Stimulated activated CD4-positive, alpha-beta T cell treated with anti-CD3 and anti-CD28 coated beads, Interleukin-1b, Interleukin-23, amount 100 ng/mL, for 24 hours (primary cell): ENCODE results near the gene C1QTNF1.
"Not testable (repeated sequence)": the region's sequence is repeated elsewhere in the genome, so short reads cannot be mapped to it uniquely, and the experiment has no call there.

Experiments used
- DNase-seq, 4 experiments: peaks; one replicate each; pipeline ENCODE4 v3.0.0-alpha.2; 2020; ENCODE audit warnings: low read depth in 4 of 4, low spot score in 1 of 4

C1QTNF1 gene

DNA sequence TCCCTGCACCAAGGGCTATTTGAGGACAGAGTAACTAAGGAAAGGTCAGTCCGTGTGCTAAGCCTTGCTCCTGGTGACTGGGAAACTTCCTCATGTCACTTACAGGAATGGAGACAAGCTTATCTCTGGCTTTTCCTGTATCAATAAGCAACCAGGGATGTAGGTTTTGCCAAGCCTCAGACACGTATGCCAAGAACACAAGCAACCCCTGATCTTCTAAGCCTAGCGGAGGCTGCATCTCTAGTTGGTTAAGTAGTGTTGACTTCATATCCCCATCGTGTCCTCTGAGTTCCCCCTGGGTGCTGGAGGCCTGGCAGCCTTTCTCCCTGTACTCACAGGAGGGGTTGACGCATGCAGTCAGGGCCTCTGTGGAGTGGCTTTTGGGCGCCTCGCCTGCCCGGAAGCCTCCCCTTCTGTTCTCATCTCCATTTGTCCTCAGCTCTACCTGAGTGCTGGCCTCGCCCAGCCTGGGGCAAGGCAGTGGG lies 1.4 kb upstream of the C1QTNF1 start:
- no peak for DNase-seq

GRCh38 chr17:79023180-79023705 lies 726 bp upstream of the C1QTNF1 start:
- DNase-seq: no peak

GRCh38 chr17:79024901-79025737 lies 1.1 kb downstream of the C1QTNF1 start:
- DNase-seq: no peak

DNA sequence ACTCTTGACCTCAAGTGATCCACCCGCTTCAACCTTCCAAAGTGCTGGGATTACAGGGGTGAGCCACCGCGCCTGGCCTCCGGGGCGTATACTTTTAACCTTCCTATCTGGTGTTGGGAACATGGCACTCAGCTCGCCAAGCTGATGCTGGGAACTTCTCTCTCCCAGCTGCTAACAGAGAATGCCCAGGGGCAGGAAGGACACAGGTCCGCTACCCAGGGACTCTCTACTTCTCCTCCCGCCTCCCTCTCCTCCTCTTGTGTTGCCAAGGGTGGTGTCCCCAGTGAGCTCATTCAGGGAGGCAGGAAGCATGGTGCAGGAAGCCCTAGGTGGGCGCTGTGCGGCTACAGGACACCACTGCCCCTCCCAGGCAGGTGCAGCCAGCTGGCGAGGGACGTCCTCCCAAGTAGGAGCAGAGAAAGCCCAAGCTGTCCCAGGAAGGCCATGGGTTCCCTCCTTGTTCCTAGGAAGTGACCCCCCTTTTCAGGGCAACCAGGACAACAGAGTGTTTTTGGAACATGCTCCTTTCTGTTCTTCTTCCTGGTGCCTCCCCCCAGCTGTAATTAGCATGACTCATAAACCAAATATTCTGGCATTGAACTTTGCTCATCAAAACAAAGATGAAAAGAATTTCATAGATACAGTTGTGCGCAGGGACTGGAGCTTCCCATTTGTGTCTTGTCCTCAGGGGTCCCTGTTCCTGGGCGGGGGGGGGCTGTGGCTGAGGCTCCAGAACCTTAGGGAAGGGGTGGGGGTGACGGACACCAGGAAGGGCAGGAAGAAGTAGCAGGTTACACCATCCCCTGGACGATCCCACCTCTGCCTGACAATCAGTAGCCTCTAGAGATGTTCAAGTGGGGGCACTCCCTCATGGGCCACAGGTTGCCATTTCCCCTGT lies 2.7 kb downstream of the C1QTNF1 start:
- DNase-seq: no peak

DNA sequence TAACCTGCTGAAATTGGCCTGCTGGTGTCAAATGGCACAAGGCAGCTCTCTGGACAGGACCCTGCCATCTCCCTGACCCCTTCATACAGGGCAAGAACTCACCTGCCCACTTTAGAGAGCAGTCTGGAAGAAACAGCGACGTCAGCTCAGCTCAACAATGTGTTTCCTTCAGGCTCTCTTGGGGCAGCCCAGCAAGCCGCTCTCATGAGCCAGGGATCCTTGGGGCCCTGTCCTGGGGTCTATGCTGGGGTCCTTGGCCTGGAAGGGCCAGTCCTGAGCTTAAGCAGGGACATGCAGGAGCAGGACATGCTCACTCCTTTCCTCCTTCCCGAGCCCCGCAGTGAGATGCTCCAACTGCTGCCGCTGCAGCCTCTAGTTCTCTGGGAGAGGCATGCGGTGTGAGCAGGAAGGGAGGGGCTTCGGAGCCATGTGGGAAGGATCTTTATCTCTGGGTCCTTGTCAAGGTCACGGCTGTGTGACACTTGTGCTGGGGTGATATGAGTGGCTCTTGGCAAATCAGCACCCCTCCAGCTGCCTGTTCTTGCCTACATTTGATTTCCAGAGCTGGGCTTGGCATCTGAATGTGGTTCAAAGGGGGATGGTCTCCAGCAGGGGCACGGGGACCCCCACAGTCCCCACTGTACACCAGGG lies 3.4 kb downstream of the C1QTNF1 start:
- DNase-seq: no peak

- DNase-seq: no peak
Measured at GRCh38 chr17:79027925-79028491, 4.0 kb downstream of the C1QTNF1 start.

DNA sequence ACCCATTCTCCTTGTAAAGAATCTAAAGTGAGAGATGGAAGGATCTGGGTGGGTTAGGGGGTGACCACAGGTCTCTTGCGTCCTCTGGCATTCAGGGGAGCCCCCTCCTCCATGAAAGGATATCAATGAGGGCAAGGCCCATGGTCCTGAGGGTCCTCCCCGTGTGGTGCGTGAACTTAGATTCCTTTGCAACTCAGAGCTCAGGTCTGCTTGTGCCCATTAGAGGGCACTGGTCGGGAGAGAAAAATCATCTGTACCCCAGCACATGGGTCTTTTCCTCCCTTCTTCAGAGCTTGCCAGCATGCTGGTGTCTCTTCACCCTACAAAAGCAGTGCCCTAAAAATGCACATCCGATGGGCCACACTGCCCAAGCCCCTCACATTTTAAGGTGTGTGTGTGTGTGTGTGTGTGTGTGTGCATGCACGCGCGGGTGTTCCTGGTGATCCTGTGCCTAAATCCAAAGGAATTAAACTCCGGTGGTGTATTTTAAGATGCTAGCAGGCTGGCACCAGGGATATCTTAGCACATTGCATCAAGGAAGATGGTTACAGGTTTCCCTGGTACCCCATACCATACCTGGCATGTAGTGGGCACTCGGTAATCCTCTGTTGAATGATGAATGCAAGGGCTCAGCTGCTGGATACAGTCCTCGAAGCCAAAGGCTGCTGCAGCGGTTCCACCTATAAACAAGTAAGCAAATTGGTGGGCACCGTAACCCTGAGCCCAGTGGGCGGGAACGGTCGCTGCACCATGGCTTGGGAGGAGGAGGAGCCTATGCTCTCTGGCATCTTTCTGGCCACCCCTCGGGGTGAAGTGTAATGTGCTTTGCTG lies 4.7 kb downstream of the C1QTNF1 start:
- no peak for DNase-seq

DNA sequence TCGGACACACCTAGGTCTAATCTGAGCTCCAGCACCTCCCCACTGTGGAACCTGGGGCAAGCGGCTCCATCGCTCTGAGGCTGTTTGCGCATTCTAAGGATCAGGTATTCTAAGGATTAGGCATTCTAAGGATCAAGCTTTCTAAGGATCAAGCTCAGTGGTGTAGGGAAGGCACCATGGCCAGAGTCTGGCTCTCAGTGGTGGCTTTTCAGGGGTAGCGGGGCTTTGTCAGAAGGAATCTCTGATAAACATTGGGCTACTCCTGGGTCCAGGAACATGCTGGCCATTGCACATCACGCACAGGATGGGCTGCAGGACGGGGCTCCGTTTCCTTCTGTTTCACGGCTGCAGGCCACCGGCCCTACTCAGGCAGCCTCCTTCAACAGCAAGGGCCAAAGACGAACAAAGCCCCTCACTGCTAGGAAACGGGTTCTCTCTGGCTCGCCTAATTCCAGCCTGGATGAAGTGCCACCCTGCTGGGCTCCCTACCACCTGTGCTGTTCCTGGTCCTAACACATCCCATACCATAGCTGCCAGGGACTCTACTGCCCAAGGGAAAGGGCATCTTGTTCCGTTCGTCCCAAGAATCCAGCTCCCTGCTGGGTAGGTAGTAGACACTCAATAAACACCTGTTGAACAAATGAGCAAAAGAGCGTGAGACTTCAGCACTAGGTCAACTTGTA lies 5.5 kb downstream of the C1QTNF1 start:
- DNase-seq: no peak

DNA sequence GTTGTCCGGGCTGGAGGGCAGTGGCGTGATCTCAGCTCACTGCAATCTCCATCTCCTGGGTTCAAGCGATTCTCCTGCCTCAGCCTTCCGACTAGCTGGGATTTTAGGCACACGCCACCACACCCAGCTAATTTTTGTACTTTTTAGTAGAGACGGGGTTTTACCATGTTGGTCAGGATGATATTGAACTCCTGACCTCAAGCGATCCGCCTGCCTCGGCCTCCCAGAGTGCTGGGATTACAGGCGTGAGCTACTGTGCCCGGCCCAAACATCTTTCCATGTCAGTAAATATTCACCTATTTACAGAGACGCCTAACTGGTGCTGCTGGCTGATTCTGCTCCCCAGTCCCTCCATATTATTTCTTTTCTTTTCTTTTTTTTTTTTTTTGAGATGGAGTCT lies 6.7 kb downstream of the C1QTNF1 start:
- not testable (repeated sequence) for DNase-seq

DNA sequence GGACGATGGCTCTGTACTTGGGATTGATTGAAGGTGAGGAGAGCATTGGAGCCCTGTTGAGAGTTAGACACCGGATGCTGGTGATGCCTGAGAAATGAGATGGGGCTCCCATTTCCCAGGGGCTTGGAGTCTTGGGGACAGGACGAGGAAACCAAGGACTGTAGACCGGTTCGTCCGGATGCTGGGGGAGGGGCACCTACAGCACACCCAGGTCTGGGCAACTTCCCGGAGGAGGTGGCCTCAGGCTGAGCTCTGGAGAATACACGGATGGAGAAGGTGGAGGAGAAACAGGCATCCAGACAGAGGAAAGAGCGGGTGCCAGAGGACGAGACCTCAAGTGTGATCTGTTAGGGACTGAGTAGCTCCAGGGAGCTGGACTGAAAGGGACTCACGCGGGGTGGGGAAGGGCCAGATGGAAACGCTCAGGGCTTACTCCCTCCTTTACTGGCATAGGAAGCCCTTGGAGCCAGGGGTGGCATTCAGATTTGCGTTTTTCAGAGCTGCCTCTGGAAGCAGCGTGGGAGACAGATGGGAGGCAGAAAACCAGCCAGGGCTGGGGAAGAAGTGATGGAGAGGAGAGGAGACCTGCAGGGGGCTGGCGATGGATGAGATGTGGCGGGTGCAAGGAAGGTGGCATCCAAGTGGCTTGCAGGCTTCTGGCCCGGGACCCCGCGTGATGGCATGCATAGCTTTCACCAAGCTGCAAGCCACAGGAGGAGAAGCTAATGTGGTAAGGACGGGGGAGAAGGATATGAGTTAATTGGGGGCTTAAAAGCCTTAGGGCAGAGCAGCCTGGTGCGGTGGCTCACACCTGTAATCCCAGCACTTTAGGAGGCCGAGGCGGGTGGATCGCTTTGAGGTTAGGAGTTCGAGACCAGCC lies 8.3 kb downstream of the C1QTNF1 start:
- no peak for DNase-seq

DNA sequence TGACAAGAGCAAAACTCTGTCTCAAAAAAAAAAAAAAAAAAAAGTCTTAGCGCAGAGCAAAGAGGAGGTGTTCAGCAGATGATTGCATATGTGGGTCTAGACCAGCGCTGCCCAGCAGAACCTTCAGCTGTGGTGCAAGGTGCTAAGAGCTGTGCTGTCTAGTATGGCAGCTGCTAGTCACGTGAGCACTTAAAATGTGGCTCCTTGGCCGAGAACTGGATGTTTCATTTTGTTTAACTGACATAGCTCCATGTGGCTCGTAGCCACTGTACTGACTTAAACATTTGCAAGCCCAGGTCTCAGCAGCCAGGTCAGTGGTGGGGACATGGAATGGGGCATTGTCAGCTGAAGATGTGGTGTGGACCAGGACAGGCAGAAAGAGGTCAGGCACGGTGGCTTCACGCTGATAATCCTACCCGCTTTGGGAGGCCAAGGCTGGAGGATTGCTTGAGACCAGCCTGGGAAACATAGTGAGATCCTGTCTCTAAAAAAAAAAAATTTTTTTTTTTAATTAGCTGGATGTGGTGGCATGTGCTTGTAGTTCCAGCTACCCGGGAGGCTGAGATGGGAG lies 9.2 kb downstream of the C1QTNF1 start:
- no peak for DNase-seq

- no peak for DNase-seq
Measured at GRCh38 chr17:79033741-79034501, 10.0 kb downstream of the C1QTNF1 start.

DNA sequence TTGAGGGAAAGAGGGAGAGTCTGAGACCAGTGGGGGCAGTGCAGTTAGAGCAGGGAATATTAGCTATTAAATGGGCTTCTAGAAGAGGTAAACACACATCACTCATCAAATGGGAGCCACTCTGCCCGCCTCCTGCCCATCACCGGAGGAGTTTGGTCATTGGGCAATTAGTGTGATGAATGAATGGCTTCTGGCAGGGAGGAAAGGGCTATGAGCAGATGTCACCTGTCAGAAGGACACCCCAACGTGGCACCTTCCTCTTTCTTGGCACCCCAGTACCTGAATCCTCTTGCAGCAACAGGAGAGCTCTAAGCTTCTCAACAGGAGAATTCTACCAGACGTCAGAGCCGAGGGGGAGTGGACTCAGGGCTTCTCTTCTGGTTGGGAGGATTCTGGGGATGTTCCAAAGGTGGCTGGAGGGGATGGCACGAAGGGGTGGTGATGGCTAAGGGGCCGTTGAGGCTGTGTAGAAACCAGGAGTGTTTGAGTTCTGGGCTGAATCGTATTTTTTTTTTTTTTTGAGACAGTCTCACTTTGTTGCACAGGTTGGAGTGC lies 11.0 kb downstream of the C1QTNF1 start:
- DNase-seq: no peak

GRCh38 chr17:79035686-79036085 lies 11.7 kb downstream of the C1QTNF1 start:
- no peak for DNase-seq

DNA sequence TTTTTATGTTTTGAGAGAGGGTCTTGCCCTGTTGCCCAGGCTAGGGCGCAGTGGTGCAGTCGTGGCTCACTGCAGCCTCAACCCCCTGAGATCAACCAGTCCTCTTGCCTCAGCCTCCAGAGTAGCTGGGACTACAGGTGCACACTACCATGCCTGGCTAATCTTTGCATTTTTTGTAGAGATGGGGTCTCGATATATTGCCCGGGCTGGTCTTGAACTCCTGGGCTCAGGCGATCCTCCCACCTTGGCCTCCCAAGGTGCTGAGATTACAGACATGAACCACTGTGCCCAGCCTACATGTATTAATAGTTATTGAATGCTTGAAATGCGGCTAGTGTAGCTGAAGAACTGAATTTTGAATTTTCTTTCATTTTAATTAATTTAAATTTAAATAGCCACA lies 12.2 kb downstream of the C1QTNF1 start:
- DNase-seq: no peak

DNA sequence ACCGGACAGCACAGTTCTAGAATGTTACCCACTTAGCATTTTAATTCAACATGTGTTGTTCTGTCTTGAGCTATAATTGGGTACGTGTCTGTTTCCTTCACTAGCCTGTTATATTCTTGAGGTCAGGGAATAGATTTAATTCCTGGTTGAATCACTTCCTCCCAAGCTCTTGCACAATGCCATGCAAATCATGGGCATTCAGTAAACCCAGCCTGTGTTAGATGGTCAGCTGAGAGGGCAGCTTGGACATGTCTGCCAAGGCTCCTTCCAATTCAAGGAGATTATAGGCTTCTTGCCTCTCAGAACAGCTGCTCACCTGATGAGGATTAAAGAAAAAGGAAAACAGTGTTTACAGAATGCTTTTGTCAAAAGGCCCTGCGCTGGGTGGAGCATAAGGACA lies 12.6 kb downstream of the C1QTNF1 start:
- no peak for DNase-seq

- DNase-seq: no peak
Measured at GRCh38 chr17:79038545-79039135, 14.7 kb downstream of the C1QTNF1 start.
